GM12874 (cell line): Measurements from ENCODE around the gene FYN.

Experiments used
- TF ChIP-seq, protein P1 (sequence below): IDR thresholded peaks from 2 replicates; pipeline ENCODE4 v1.5.1; 2011; ENCODE audit warnings: low read depth, mild to moderate bottlenecking, control low read depth, low read length, moderate library complexity; ENCODE audit not compliant: insufficient read depth

FYN gene

DNA sequence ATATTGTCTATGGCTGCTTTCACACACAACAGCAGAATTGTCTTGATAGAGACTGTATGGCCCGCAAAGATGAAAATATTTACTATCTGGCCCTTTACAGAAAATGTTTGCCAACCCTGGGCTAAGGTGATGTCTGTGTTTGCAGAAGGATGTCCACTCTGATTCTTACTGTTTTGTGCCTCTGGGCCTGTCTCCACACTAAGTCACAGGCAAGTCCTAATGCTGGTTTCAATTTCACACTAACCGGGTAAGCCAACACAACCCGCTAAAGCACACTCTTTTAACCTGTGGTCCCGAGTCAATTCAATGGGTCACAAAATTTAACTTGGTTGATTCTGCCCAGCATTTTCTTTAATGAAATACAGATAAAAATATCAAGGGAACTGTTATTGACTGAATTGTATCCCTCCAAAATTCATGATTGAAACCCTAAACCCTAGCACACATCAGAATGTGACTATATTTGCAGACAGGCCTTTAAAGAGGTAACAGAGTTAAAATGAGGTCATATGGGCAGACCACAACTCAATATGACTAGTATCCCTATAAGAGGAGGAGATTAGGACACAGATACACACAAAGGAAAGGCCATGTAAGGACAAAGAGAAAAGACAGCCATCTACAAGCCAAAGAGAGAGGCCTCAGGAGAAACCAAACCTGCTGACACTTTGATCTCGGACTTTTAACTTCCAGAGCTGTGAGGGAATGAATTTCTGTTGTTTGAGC is 78.4 kb downstream of the FYN start:
- TF ChIP-seq, protein P1, sequence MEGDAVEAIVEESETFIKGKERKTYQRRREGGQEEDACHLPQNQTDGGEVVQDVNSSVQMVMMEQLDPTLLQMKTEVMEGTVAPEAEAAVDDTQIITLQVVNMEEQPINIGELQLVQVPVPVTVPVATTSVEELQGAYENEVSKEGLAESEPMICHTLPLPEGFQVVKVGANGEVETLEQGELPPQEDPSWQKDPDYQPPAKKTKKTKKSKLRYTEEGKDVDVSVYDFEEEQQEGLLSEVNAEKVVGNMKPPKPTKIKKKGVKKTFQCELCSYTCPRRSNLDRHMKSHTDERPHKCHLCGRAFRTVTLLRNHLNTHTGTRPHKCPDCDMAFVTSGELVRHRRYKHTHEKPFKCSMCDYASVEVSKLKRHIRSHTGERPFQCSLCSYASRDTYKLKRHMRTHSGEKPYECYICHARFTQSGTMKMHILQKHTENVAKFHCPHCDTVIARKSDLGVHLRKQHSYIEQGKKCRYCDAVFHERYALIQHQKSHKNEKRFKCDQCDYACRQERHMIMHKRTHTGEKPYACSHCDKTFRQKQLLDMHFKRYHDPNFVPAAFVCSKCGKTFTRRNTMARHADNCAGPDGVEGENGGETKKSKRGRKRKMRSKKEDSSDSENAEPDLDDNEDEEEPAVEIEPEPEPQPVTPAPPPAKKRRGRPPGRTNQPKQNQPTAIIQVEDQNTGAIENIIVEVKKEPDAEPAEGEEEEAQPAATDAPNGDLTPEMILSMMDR: no peak

DNA sequence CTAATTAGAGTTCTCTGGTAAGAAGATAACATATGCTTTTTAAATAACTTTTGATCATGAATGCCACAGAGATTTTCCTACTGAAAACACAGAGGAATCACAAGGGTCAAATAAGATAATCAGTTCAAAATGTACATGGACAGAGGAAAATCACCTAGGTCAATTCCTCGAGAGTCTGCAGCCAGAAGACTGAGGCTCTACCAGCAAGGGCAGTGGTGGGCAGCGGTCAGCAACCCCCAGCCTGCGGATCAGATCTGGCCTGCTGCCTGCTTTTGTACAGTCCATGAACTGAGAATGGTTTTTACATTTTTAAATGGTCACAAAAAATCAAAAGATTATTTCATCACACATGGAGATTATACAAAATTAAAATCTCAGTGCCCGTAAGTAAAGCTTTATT is 79.0 kb downstream of the FYN start:
- TF ChIP-seq, protein P1: no peak

DNA sequence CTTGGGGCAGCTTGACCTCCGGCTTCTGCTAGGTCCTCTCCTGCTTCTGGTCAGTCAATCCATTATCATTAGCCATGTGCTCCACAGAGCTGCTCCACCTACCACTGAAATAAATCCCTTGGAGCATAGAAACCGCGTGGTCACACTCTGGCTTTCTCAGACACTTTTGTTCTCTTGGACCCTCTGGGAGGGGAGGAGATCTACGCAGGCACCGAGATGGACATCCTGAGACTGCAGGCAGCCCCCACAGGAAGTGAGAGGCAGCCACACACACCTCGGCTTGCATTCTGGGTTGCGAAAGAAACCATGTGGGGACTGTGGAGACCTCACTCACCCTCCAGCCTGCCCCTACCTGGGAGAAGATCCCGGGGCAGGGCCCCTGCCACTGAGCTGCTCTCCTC is 79.5 kb downstream of the FYN start:
- TF ChIP-seq, protein P1: no peak

DNA sequence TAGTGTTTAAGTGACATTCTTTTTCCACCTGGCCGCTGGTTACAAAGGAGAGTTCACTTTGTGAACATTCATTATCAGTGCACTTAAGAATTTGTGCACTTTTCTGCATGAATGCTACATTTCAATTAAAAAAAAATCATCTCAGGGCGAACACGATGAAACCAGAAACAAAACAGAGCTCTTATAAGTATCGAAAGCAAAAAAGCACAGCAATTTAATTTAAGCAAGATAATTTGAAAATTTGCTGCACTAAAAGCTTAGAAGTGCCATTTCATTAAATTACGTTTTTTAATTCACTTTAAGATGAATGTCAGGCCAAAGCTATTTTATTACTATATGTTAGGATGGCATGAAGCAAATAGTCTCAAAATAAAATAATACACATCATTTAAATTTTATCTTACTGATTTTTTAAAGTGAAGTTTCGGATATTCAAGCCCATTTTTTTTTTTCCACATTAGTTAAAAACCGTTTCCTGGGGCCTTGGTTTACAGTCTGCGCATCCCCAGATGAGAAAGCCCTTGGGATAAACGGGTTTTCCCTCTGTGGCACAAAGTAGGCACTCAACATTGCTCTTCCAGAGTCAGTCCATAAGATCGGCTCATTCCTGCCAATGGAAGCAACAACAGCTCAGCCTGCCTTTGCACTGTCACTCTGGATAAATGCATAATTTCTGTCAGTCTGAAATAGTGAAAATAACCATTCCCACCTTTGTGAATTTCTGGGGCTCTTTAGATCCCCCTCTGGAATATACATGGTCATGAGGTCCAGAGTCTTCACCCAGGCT is 80.1 kb downstream of the FYN start:
- TF ChIP-seq, protein P1: no peak

DNA sequence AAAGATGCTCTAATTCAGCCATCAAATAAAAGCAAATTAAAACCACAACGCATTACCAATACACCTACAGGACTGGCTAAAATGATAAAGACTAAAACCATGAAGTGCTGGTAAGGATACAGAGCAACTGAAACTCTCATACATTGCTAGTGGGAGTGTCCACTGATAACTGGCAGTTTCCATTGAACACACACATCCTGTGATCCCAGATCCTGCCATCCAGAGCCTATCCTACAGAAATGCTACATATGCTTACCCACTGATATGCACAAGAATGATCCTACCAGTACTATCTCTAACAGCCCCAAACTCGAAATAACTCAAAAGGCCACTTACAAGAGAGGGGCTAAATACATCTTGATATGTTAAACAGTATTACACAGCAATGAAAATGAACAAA is 81.0 kb downstream of the FYN start:
- TF ChIP-seq, protein P1: no peak

DNA sequence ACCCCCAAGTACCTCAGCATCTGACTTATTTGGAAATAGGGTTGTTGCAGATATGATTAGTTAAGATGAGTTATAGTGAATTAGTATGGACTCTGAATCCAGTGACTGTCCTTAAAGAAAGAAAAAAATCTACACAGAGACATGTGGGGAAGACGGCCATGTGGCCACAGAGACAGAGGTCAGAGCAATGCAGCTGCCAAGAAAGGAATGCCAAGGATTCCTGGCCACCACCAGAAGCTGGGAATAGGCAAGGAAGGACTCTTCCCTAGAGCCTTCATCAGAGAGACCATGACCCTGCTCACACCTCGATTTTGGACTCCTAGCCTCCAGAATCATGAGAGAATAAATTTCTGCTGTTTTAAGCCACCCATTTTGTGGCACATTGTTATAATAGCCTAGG is 81.8 kb downstream of the FYN start:
- TF ChIP-seq, protein P1: no peak

DNA sequence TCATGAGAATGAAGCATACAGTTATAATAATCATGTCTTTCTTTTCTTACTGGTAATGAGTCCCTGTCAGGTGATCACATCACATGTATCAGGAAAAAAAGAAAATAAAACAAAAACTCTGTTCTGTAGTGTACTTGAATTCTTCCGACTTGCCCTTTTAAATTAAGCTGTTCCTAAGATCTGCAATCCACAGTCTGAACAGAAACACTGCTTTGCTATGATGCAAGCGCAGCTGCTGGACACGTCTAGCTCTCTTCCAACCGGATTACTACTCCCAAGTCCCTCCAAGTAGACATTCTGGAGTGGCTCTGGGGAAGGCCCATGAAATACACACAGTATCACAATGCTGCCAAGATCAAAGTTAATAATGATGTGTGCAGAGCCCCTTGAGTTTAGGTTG is 83.7 kb downstream of the FYN start:
- TF ChIP-seq, protein P1: no peak
